Stromal cell of bone marrow (primary cell): ENCODE data around the gene LAMB1.

Experiments
- DNase-seq: peaks from one replicate; pipeline ENCODE4 v3.0.0-alpha.2; 2012; ENCODE audit warnings: low read depth

LAMB1 gene

DNA sequence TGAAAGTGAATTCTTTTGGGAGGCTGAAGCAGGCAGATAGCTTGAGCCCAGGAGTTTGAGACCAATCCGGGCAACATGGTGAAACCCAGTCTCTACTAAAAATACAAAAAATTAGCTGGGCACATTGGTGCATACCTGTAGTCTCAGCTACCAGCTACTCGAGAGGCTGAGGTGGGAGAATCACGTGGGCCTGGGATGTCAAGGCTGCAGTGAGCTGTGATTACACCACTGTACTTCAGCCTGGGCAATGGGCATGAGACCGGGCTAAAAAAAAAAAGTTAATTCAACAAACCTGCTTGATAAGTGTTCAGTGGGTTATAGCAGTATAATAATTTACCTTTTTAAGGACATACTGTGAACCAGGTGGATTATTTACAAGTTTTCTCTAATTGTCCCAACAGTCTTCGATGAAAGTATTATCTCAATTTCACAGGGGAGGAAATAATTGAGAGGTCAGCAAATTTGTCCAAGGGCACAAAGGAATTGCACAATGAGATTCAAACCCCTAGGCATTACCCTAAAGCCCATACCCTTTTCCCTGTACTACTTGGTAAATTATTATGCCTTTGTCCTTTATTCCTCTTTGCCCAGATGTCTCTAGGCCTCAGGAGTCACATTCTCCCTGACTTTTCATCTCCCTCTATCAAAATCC is 125.1 kb downstream of the LAMB1 start:
- no peak for DNase-seq

DNA sequence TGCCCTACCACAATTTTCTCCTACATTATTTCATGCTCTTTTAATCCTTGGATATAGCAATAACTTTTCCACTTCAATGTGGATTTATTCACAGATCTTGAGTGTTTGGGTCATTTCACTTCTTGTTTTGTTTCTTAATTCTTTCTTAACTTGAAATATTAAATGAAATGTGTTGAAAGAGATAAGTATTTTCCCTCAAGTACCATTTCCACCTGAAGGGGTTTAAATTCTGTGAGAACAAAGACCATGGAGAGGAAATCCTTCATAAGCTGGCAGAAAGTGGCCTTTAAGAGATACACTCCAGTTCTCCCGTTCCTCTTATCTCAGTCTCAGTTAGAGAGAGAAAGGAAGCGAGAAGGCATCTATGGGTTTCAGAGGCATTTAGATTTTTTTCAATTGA is 126.0 kb downstream of the LAMB1 start:
- no peak for DNase-seq

DNA sequence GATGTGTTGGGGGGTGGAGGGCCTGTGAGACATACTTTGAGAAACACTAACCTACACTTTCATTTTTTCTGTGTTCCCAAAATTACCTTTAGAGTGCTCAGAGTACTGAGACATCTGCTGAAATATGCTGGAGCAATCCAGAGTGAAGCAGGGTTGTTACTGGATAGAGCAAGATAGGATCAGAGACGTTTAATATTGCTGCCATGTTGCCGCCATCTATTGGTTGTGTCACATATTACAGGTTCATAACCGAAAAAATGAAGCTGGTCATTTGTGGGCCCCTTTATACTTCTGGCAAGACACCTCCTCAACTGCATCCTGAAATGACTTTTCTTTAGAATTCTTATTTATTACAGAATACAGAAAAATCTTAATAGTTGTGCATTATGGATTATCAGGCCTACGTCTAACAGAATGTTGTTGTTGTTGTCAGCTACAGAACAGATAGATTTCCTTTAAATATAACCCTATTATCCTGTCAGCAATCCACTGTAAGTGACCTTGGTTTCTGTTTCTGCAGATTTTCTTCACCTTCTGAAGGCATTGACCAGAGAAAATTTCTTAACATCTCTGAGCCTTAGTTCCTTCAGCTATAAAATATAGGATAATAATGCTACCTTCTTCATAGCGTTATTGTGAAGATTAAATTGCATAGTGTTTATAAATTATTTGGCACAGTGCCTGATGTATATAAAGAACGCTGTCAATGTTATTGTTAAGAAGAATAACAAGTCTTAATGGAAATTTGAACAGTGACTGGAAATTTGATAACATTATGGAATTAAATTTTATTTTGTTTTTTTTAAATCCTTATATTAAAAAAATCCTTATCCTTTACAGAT is 128.1 kb downstream of the LAMB1 start:
- peak; percentile 29 for DNase-seq

DNA sequence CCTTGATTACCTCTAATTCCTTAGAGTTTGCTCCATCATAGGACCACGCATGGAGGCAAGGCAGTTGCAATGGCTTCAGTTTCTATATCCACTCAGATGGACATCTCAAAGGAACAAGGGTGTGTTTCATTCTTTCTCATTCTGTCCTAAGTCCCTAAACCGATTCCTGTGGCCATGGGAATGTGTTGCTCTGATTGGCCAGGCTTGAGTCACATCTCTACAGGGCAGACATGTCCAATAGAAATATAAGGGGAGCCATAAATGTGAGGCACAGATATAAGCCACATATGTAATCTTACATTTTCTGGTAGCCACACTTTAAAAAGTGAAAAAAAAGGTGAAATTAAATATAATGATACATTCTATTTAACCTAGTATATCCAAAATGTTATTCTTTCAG is 128.8 kb downstream of the LAMB1 start:
- no peak for DNase-seq
